Measurements from ENCODE around the gene LRFN3.

GRCh38 chr19:35963514-35963913, 27.3 kb downstream of the LRFN3 start:
- TF ChIP-seq POLR2AphosphoS5 (IDR thresholded peaks at IDR 0.05; ENCODE audit: low read depth, low read length) (no peak), TAF1 (IDR thresholded peaks at IDR 0.05; ENCODE audit: low read depth, low read length) (no peak), POLR2A (IDR thresholded peaks at IDR 0.05; ENCODE audit: low read depth, low read length) (no peak), POU2F2 (IDR thresholded peaks at IDR 0.05; ENCODE audit: low read depth, low read length) (no peak), SPI1 (IDR thresholded peaks at IDR 0.05; ENCODE audit: low read depth, low read length) (no peak)
